Choroid plexus epithelial cell (primary cell): ENCODE data around the gene SLC44A4.

ENCODE experiments used
- DNase-seq: peaks from one replicate; pipeline ENCODE4 v3.0.0-alpha.2; 2010; ENCODE audit warnings: low read depth
- H3K4me3 ChIP-seq: 2 replicates; pipeline ENCODE4 v1.5.1; 2011; ENCODE audit warnings: low read depth, mild to moderate bottlenecking, control low read depth, low read length, moderate library complexity
- TF ChIP-seq, protein P1 (sequence below): conservative IDR thresholded peaks from 2 replicates; pipeline ENCODE4 v1.5.1; 2011; ENCODE audit warnings: low read depth, mild to moderate bottlenecking, control low read depth, inconsistent platforms, low read length, moderate library complexity

SLC44A4 gene

DNA sequence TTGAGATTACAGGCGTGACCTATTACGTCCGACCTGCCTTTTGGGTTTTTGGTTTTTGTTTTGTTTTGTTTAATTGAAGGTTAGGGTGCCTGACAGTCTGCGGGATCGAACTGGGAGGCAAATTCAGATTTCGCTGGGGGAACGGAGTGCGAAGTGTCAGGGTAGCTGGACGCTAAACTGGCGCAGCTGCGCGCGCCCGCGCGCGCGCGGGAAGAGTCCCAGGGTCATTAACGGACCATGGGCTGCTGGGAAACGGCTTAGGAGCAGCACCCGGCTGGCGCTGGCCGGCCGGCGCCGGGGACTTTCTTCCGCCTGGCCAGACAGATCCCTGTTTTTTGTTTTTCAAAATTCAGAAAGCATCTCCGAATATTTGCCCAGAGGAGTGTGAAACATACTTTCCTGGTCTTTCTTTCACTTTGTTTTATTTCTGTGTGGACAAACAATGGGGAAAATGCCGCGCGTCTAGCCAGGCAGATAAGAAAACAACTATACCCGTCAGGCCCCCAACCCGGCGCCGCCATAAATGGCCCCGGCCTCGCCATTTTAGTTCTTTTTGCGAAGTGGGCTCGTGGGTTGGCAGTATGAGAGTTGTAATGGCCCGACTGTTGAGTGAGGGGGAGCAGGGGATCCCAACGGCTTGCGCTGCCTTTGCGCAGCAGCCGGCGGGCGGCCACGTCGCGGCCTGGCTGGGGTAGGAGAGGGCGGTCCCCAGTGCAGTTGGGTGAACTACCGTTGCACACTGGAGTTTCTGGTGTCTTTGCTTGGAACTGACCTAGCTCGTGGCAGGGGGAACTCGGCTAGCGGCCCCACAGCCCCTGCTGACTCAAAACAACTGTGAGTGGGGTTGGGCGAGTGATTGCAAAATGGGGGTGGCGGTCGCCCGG is 44.2 kb downstream of the SLC44A4 start:
- H3K4me3 ChIP-seq: peak overlapping the region; percentile 97
- TF ChIP-seq, protein P1, sequence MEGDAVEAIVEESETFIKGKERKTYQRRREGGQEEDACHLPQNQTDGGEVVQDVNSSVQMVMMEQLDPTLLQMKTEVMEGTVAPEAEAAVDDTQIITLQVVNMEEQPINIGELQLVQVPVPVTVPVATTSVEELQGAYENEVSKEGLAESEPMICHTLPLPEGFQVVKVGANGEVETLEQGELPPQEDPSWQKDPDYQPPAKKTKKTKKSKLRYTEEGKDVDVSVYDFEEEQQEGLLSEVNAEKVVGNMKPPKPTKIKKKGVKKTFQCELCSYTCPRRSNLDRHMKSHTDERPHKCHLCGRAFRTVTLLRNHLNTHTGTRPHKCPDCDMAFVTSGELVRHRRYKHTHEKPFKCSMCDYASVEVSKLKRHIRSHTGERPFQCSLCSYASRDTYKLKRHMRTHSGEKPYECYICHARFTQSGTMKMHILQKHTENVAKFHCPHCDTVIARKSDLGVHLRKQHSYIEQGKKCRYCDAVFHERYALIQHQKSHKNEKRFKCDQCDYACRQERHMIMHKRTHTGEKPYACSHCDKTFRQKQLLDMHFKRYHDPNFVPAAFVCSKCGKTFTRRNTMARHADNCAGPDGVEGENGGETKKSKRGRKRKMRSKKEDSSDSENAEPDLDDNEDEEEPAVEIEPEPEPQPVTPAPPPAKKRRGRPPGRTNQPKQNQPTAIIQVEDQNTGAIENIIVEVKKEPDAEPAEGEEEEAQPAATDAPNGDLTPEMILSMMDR: no peak
- peak; percentile 86 for DNase-seq

DNA sequence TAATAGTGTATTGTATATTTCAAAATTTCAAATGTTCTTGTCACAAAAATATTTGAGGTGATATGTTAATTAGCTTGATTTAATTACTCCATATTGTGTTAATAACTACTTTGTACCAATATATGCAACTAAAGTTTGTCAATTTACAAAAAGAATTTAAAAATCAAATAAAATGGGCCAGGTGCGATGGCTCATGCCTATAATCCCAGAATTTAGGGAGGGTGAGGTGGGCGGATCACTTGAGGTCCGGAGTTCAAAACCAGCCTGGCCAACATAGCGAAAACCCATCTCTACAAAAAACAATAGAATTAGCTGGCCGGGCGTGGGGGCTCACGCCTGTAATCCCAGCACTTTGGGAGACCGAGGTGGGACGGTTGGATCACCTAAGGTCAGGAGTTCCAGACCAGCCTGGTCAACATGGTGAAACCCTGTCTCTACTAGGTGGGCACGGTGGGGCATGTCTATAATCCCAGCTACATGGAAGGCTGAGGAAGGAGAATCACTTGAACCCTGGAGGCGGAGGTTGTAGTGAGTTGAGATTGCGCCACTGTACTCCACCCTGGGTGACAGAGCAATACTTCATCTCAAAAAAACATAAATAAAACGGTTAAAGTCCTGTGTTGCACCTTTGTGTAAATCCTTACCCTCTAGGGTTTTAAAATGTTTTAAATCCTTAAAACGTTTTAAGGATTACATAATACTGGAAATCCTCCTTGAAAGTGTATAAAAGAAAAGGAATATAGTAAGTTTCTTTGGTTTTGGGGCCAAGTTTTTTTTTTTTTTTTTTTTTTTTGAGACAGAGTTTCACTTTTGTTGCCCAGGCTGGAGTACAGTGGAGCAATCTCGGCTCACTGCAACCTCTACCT is 47.2 kb downstream of the SLC44A4 start:
- DNase-seq: no peak
- TF ChIP-seq, protein P1: no peak
- H3K4me3 ChIP-seq: no peak overlapping the region

DNA sequence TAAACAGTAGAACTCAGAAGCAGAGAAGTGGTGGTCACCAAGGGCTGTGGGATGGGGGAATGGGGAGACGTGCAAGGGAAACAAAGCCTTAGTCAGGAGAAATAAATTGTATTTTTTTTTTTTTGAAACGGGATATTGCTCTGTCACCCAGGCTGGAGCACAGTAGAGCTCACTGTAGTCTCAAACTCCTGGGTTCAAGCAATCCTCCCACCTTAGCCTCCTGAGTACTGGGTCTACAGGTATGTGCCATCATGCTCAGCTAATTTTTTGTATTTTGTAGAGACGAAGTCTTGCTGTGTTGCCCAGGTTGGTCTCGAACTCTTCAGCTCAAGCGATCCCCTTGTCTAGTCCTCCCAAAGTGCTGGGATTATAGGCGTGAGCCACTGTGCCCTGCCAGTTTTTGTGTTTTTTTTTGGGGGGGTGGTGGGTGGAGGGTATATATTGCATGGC is 47.9 kb downstream of the SLC44A4 start:
- TF ChIP-seq, protein P1: no peak
- H3K4me3 ChIP-seq: peak overlapping the region; percentile 69
- DNase-seq: no peak

DNA sequence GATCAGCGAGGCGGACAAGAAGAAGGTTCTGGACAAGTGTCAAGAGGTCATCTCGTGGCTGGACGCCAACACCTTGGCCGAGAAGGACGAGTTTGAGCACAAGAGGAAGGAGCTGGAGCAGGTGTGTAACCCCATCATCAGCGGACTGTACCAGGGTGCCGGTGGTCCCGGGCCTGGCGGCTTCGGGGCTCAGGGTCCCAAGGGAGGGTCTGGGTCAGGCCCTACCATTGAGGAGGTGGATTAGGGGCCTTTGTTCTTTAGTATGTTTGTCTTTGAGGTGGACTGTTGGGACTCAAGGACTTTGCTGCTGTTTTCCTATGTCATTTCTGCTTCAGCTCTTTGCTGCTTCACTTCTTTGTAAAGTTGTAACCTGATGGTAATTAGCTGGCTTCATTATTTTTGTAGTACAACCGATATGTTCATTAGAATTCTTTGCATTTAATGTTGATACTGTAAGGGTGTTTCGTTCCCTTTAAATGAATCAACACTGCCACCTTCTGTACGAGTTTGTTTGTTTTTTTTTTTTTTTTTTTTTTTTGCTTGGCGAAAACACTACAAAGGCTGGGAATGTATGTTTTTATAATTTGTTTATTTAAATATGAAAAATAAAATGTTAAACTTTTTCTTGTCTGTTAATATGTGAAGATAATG is 49.0 kb downstream of the SLC44A4 start:
- peak overlapping the region; percentile 69 for H3K4me3 ChIP-seq
- TF ChIP-seq, protein P1: peak; percentile 34
- DNase-seq: peak; percentile 70

DNA sequence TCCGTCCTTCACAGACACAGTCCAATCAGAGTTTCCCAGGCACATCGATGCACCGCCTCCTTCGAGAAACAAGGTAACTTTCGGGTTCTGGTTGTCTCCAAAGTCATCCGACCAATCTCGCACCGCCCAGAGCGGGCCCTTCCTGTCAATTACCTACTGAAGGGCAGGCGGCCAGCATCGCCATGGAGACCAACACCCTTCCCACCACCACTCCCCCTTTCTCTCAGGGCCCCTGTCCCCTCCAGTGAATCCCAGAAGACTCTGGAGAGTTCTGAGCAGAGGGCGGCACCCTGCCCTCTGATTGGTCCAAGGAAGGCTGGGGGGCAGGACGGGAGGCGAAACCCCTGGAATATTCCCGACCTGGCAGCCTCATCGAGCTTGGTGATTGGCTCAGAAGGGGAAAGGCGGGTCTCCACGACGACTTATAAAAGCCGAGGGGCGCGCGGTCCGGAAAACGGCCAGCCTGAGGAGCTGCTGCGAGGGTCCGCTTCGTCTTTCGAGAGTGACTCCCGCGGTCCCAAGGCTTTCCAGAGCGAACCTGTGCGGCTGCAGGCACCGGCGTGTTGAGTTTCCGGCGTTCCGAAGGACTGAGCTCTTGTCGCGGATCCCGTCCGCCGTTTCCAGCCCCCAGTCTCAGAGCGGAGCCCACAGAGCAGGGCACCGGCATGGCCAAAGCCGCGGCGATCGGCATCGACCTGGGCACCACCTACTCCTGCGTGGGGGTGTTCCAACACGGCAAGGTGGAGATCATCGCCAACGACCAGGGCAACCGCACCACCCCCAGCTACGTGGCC is 51.3 kb downstream of the SLC44A4 start, which contains the start of gene HSPA1B:
Gene HSPA1B (plus strand): TSS at position 453 of the 794 bp plus-strand sequence. CDS start 213 bp downstream, at position 666.
- DNase-seq: peak; percentile 100
- peak within 1 kb of the TSS; percentile 76 for H3K4me3 ChIP-seq
- TF ChIP-seq, protein P1: no peak

DNA sequence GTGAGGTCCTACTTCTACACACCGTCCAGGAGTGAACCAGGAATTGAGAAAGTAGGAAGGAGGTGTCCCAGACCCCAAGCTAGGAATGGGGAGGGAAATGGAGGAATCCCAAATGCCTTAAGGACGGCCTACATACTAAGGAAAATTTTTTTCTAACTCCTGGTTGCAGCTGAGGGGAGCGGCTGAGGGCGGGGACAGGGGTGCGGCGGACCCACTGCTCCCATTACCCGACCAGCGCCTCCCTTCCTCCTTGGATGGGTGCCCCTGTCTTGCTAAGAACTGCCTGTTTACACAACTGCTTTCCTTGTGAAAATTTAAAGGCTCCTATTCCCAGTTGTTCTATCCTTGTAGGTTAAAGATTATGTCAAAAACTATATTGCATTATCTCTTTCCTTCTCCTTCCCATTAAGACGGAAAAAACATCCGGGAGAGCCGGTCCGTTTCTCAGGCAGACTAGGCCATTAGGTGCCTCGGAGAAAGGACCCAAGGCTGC is 52.0 kb downstream of the SLC44A4 start:
- H3K4me3 ChIP-seq: peak overlapping the region; percentile 53
- TF ChIP-seq, protein P1: no peak
- DNase-seq: peak; percentile 91
